Mononuclear cell (primary cell): Measurements from ENCODE around the gene POLR1F. TPM values are rescaled to one million over a fixed set of nuclear protein-coding genes. Genes with fewer than 3 reads are reported as not detected.

ENCODE experiments used
- total RNA-seq: library from RNA; depleted of rRNA; stranded (reverse); fragments of >200 nt; gene quantifications from one replicate; pipeline ENCODE4 v1.2.3, GENCODE V29; 2012

POLR1F gene
- total RNA-seq, 1 donor = 27.6 TPM

Other genes with a start within 250 kb of the POLR1F start
- gene TMEM196, start 64.6 kb upstream of the POLR1F start, total RNA-seq = not detected